ENCODE results near the gene RPS21.

DNA sequence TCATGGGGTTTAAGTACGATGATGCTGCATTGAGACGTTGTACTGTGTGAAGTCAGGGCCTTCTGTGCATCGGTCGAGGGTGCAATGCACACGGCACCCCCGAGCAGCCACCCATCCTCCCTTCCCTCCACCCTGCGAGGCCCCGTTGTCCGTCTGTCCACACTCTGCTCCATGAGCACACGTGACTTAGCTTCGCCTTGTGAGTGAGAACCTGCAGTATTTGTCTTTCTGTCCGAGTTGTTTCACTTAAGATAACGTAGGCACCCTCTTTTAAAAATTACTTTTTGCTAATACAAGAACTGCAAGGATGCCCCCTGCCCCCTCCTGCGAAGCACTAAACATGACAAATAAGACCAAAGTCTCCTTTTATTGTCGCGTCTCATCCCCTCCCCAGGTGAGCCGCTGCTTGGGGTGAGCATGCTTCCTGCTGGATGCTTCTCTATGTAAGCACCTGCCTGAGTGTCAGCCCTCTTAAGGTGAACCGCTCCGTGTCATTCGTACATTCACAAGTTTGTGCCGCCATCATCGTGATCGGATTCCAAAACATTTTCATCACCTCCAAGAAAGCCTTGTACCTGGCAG is 44.1 kb downstream of the RPS21 start:
- TF ChIP-seq SUZ12 (IDR thresholded peaks at IDR 0.05; ENCODE audit: extremely low read depth, insufficient read depth, insufficient read length) (no peak), YY1 (IDR thresholded peaks at IDR 0.05; ENCODE audit: insufficient read depth, insufficient read length) (no peak)

Measured in NT2/D1 (cell line).